HL-60/S4 treated with retinoic acid at 250 ng/mL for 4 days and 3 days (cell line): ENCODE data around the gene SMIM33.
"Not testable (repeated sequence)": the region's sequence is repeated elsewhere in the genome, so short reads cannot be mapped to it uniquely, and the experiment has no call there.

ENCODE experiments used
- in situ Hi-C: fragments of 300-500 bp; cut with MboI; formaldehyde crosslinking; loops from 2 replicates; pipeline ENCODE4 v1.7.0; 2022; ENCODE audit warnings: low sequenced_read_pairs

The SMIM33 gene

GRCh38 chr5:139456776-139457175 is 14.0 kb upstream of the SMIM33 start:
- in situ Hi-C loops = no loop called here

GRCh38 chr5:139457241-139457640 is 13.6 kb upstream of the SMIM33 start:
- in situ Hi-C loops = no loop called here

- in situ Hi-C loops = no loop called here
Observed at GRCh38 chr5:139457653-139458306, 13.0 kb upstream of the SMIM33 start.

- in situ Hi-C loops = no loop called here
Observed at GRCh38 chr5:139458580-139459407, 12.0 kb upstream of the SMIM33 start.

- in situ Hi-C loops = no loop called here
Observed at GRCh38 chr5:139459451-139459934, 11.3 kb upstream of the SMIM33 start.

GRCh38 chr5:139460455-139460854 is 10.3 kb upstream of the SMIM33 start:
- in situ Hi-C loops = no loop called here

- in situ Hi-C loops = no loop called here
Observed at GRCh38 chr5:139461176-139461575, 9.6 kb upstream of the SMIM33 start.

GRCh38 chr5:139461698-139462097 is 9.1 kb upstream of the SMIM33 start:
- in situ Hi-C loops = no loop called here

GRCh38 chr5:139462586-139463276 is 8.1 kb upstream of the SMIM33 start, which contains the start of gene ECSCR:
Gene ECSCR, minus strand, starts transcription at chr5:139462743. Its CDS starts 73 bp downstream, at chr5:139462670.
- in situ Hi-C loops = no loop called here

- in situ Hi-C loops = no loop called here
Observed at GRCh38 chr5:139468421-139468931, 2.3 kb upstream of the SMIM33 start.

- in situ Hi-C loops = no loop called here
Observed at GRCh38 chr5:139472386-139473030, 1.7 kb downstream of the SMIM33 start.

GRCh38 chr5:139473105-139473504 is 2.3 kb downstream of the SMIM33 start:
- in situ Hi-C loops = no loop called here

GRCh38 chr5:139473565-139473964 is 2.8 kb downstream of the SMIM33 start:
- in situ Hi-C loops = no loop called here

- in situ Hi-C loops = no loop called here
Observed at GRCh38 chr5:139474890-139475791, 4.3 kb downstream of the SMIM33 start.

GRCh38 chr5:139475865-139476617 is 5.2 kb downstream of the SMIM33 start:
- in situ Hi-C loops = no loop called here

GRCh38 chr5:139478657-139479423 is 8.0 kb downstream of the SMIM33 start:
- in situ Hi-C loops = not testable (repeated sequence)

- in situ Hi-C loops = not testable (repeated sequence)
Observed at GRCh38 chr5:139479729-139480128, 8.9 kb downstream of the SMIM33 start.

GRCh38 chr5:139481122-139481533 is 10.3 kb downstream of the SMIM33 start:
- in situ Hi-C loops = no loop called here
